GM12878 (cell line): ENCODE results near the gene DLD. TPM values are rescaled to one million over a fixed set of nuclear protein-coding genes. Genes with fewer than 3 reads are reported as not detected.

ENCODE experiments used
- ATAC-seq: fragments of 200-7000 bp; cut with Tn5 transposase; 3 replicates; pipeline ENCODE4 v1.9.1; 2020; ENCODE audit warnings: mild to moderate bottlenecking, moderate library complexity
- BruUV-seq: library from RNA; stranded (reverse); fragments of 400-500 nt; replicated peaks from 2 replicates; lab custom pipeline; 2021; lab: Mats Ljungman, UMichigan
- CTCF ChIA-PET: fragments of 300-600 bp; sonication (Branson Sonifier 250); formaldehyde crosslinking; extraction: SDS; loops from one replicate; lab custom pipeline; 2021; ENCODE audit warnings: inconsistent platforms; lab: Yijun Ruan, JAX
- POLR2A ChIA-PET: fragments of 350-600 bp; formaldehyde crosslinking; extraction: SDS; loops from one replicate; lab custom pipeline; 2021; ENCODE audit warnings: inconsistent platforms; lab: Charles Lee
- RAD21 ChIA-PET: fragments of 300-600 bp; sonication (Branson Sonifier 250); formaldehyde crosslinking; loops from one replicate; lab custom pipeline; 2023; ENCODE audit warnings: antibody characterized with exemption; ENCODE audit not compliant: unreplicated experiment; lab: Charles Lee
- SMC1A ChIA-PET: fragments of 300-600 bp; sonication (Branson Sonifier 250); formaldehyde crosslinking; loops from one replicate; lab custom pipeline; 2023; ENCODE audit not compliant: unreplicated experiment, uncharacterized antibody; lab: Charles Lee
- DNase-seq: peaks from one replicate; pipeline ENCODE4 v3.0.0-alpha.2; 2011; ENCODE audit warnings: low read depth, low spot score
- FAIRE-seq: peaks from 3 replicates; lab custom pipeline; 2011; peaks lifted over from hg19 to GRCh38; lab: Jason Lieb, UNC
- H2AFZ ChIP-seq: 2 replicates; pipeline ENCODE4 v1.6.0; 2011; ENCODE audit warnings: low read depth, low read length, control low read depth; ENCODE audit not compliant: control insufficient read depth
- H3K27ac ChIP-seq: 2 replicates; pipeline ENCODE4 v1.5.1; 2011; ENCODE audit warnings: control low read depth; ENCODE audit not compliant: control insufficient read depth, insufficient read depth
- H3K27me3 ChIP-seq, 2 experiments: replicated peaks in 1 of 2; 2 replicates each; pipeline versions ENCODE4 v1.6.0 to v1.6.1; 2011; ENCODE audit warnings: low read length in 1 of 2; ENCODE audit not compliant: control insufficient read depth in 2 of 2, insufficient read depth in 2 of 2
- H3K36me3 ChIP-seq, 2 experiments: 2 replicates each; pipeline ENCODE4 v1.5.1; 2011; ENCODE audit warnings: low read length in 1 of 2; ENCODE audit not compliant: control insufficient read depth in 2 of 2, insufficient read depth in 2 of 2
- H3K4me1 ChIP-seq: 2 replicates; pipeline ENCODE4 v1.6.1; 2011; ENCODE audit warnings: mild to moderate bottlenecking, low read length, moderate library complexity, mixed read lengths; ENCODE audit not compliant: control insufficient read depth, insufficient read depth
- H3K4me2 ChIP-seq: 2 replicates; pipeline ENCODE4 v1.6.0; 2011; ENCODE audit warnings: control low read depth; ENCODE audit not compliant: control insufficient read depth, insufficient read depth
- H3K4me3 ChIP-seq: fragments of 200-600 bp; sonication (generic); 2 replicates; pipeline ENCODE4 v1.5.1; 2016
- H3K79me2 ChIP-seq: 2 replicates; pipeline ENCODE4 v1.6.0; 2011; ENCODE audit warnings: low read length; ENCODE audit not compliant: control insufficient read depth, insufficient read depth
- H3K9ac ChIP-seq: 2 replicates; pipeline ENCODE4 v1.8.0; 2011; ENCODE audit warnings: low read length, control low read depth, mixed read lengths; ENCODE audit not compliant: control insufficient read depth, insufficient read depth
- H3K9me3 ChIP-seq: replicated peaks from 3 replicates; pipeline ENCODE4 v1.5.1; 2011; ENCODE audit warnings: mild to moderate bottlenecking, low read length; ENCODE audit not compliant: control insufficient read depth, insufficient read depth
- H4K20me1 ChIP-seq: 2 replicates; pipeline ENCODE4 v1.6.0; 2011; ENCODE audit not compliant: control insufficient read depth, insufficient read depth
- CHD4 ChIP-seq: fragments of 200-600 bp; sonication (generic); IDR thresholded peaks from 2 replicates; pipeline ENCODE4 v1.6.1; 2016; ENCODE audit warnings: mild to moderate bottlenecking
- EZH2 ChIP-seq: IDR thresholded peaks from 2 replicates; pipeline ENCODE4 v1.6.1; 2012; ENCODE audit warnings: low read depth, mild to moderate bottlenecking, control low read depth, inconsistent platforms, low read length, borderline replicate concordance; ENCODE audit not compliant: control insufficient read depth
- FOS ChIP-seq: IDR thresholded peaks from 3 replicates; pipeline ENCODE4 v1.6.1; 2011; ENCODE audit warnings: borderline replicate concordance; ENCODE audit not compliant: insufficient read length; ENCODE audit errors: extremely low read depth
- HDAC2 ChIP-seq: fragments of 200-600 bp; sonication (generic); IDR thresholded peaks from 2 replicates; pipeline ENCODE4 v1.6.1; 2017
- HDGF ChIP-seq: fragments of 450-650 bp; IDR thresholded peaks from 2 replicates; pipeline ENCODE4 v1.6.1; 2016; ENCODE audit warnings: antibody characterized with exemption
- KLF5 ChIP-seq: fragments of 450-650 bp; IDR thresholded peaks from 2 replicates; pipeline ENCODE4 v1.6.1; 2014; ENCODE audit warnings: mild to moderate bottlenecking; ENCODE audit not compliant: partially characterized antibody
- LARP7 ChIP-seq: fragments of 450-650 bp; IDR thresholded peaks from 2 replicates; pipeline ENCODE4 v1.6.1; 2017; ENCODE audit warnings: mild to moderate bottlenecking
- NR2C1 ChIP-seq: fragments of 450-650 bp; IDR thresholded peaks from 2 replicates; pipeline ENCODE4 v1.6.1; 2017; ENCODE audit warnings: antibody characterized with exemption, mild to moderate bottlenecking, moderate library complexity
- NRF1 ChIP-seq: conservative IDR thresholded peaks from 2 replicates; pipeline ENCODE4 v1.6.1; 2011; ENCODE audit warnings: mild to moderate bottlenecking, low read depth, low read length, improper control_type of control experiment
- POLR2A ChIP-seq: IDR thresholded peaks from 2 replicates; pipeline ENCODE4 v1.6.1; 2011; ENCODE audit warnings: low read depth, mild to moderate bottlenecking, low read length
- SIX5 ChIP-seq: IDR thresholded peaks from 2 replicates; pipeline ENCODE4 v1.6.1; 2011; ENCODE audit warnings: mild to moderate bottlenecking, low read depth, low read length, moderate library complexity; ENCODE audit not compliant: severe bottlenecking
- SMAD5 ChIP-seq: IDR thresholded peaks from 2 replicates; pipeline ENCODE4 v1.6.1; 2016; ENCODE audit warnings: antibody characterized with exemption, low read depth
- STAT3 ChIP-seq: IDR thresholded peaks from 2 replicates; pipeline ENCODE4 v1.6.1; 2011; ENCODE audit warnings: low read depth, low read length, improper control_type of control experiment
- ZNF217 ChIP-seq: fragments of 450-650 bp; IDR thresholded peaks from 2 replicates; pipeline ENCODE4 v1.6.1; 2017; ENCODE audit warnings: antibody characterized with exemption, mild to moderate bottlenecking
- WGBS: methylation state at CpG from one replicate; pipeline ENCODE4 v1.1.6; 2016; ENCODE audit warnings: low lambda C conversion rate; ENCODE audit not compliant: insufficient replicate concordance, insufficient coverage; ENCODE audit errors: missing lambda C conversion rate; 5-methylcytosine and 5-hydroxymethylcytosine counted together
- in situ Hi-C: fragments of 300-500 bp; cut with MboI; formaldehyde crosslinking; loops from 9 replicates; pipeline ENCODE4 v1.14.3; 2018; ENCODE audit warnings: mixed read lengths
- intact Hi-C: fragments of 100-400 bp; cut with micrococcal nuclease; formaldehyde crosslinking; loops from one replicate; pipeline ENCODE4 v1.14.2; 2022; ENCODE audit not compliant: unreplicated experiment
- polyA plus RNA-seq, 11 experiments: library from polyadenylated mRNA; depleted of rRNA in 4 of 11; unstranded in 6 of 11; stranded (reverse) in 5 of 11; fragments of >200 nt; fragmentation: Nextera tagmentation in 4 of 11; fragmentation: Illumina TruSeq in 1 of 11; extraction: Ambion mirVana in 4 of 11; extraction: Trizol in 1 of 11; gene quantifications; 1 replicate in 1 of 11; 2 replicates in 10 of 11; pipeline versions ENCODE4 v1.2.1 to v1.2.3, GENCODE V29; 2011 to 2016; ENCODE audit warnings: inconsistent platforms in 2 of 11, missing spikeins in 2 of 11, low read depth in 1 of 11
- total RNA-seq, 4 experiments: library from RNA; depleted of rRNA in 3 of 4; stranded (reverse); fragments of >200 nt in 3 of 4; fragmentation: Illumina TruSeq in 1 of 4; extraction: Trizol in 1 of 4; gene quantifications; 2 replicates each; pipeline versions ENCODE4 v1.2.1 to v1.2.3, GENCODE V29; 2013 to 2021

The DLD gene
- total and polyA plus RNA-seq, 10 of the 15 experiments (the other 5 are each of a cell fraction or from before 2014, with no cell fraction given): 62.7 to 314 (median 161) TPM

- peaks cover 0 to 4% of the 10 kb centered on the region in 2 experiments; a peak in 1 of 4 replicates for H3K36me3 ChIP-seq
- no peak for FAIRE-seq
- BruUV-seq: no TSS peak
Observed at GRCh38 chr7:107931740-107932515, 40.9 kb downstream of the DLD start.

GRCh38 chr7:107932805-107933204, 41.8 kb downstream of the DLD start:
- TF ChIP-seq SIX5 (no peak), NRF1 (no peak), CHD4 (no peak), HDGF (no peak), KLF5 (no peak), POLR2A (no peak), LARP7 (no peak), FOS (no peak), EZH2 (no peak), STAT3 (no peak), ZNF217 (no peak), SMAD5 (no peak), NR2C1 (no peak)
- Histone ChIP-seq H2AFZ (no peak overlapping the region), H3K36me3 (no peaks in the 10 kb centered on the region; a peak in 1 of 4 replicates), H3K79me2 (no peaks in the 10 kb centered on the region), H3K9ac (no peak overlapping the region), H4K20me1 (no peaks in the 10 kb centered on the region), H3K4me2 (no peak overlapping the region), H3K27me3 (no peaks in the 10 kb centered on the region), H3K27ac (no peak overlapping the region), H3K4me3 (no peak overlapping the region), H3K9me3 (no peaks in the 10 kb centered on the region), H3K4me1 (no peaks in the 10 kb centered on the region)
- DNase-seq (no peak), FAIRE-seq (no peak), ATAC-seq (no peak)
- SMC1A ChIA-PET: interaction anchor here (2.1 kb wide), 1 partner anchor 14 kb away, joined by 11 read pairs; no protein-coding TSS in a partner anchor
- CTCF ChIA-PET: interaction anchor here (0.7 kb wide), 1 partner anchor 231 kb away, joined by 3 read pairs; no protein-coding TSS in a partner anchor
- RAD21 ChIA-PET: no interaction called here
- no TSS peak for BruUV-seq
- in situ Hi-C loops: no loop called here
- 52% methylated on average over 2 of the region's 2 CpGs for WGBS
- intact Hi-C loops: no loop called here
- POLR2A ChIA-PET: no interaction called here

More at GRCh38 chr7:107931740-107932515, 40.9 kb downstream of the DLD start:
- no peaks in the 10 kb centered on the region for H3K79me2 ChIP-seq
- H3K4me3 ChIP-seq: no peak overlapping the region
- no peak overlapping the region for H2AFZ ChIP-seq
- POLR2A ChIA-PET: no interaction called here
- no peak overlapping the region for H3K9ac ChIP-seq
- H3K27me3 ChIP-seq: no peaks in the 10 kb centered on the region
- CTCF ChIA-PET: no interaction called here
- RAD21 ChIA-PET: no interaction called here
- in situ Hi-C loops (no loop called here), intact Hi-C loops (no loop called here)
- WGBS: 91% methylated on average over 5 of the region's 5 CpGs
- H3K4me2 ChIP-seq: no peak overlapping the region
- no peaks in the 10 kb centered on the region for H3K4me1 ChIP-seq
- ATAC-seq: no peak
- H4K20me1 ChIP-seq: no peaks in the 10 kb centered on the region
- H3K9me3 ChIP-seq: no peaks in the 10 kb centered on the region
- DNase-seq: no peak
- TF ChIP-seq POLR2A: peak; percentile 25; the same call in 1 of the 2 replicates
- no peak for TF ChIP-seq HDAC2
- SMC1A ChIA-PET: no interaction called here
- no peak overlapping the region for H3K27ac ChIP-seq
